Epithelial cell of esophagus (primary cell): ENCODE data around the gene LYSMD4.

Source experiments
- DNase-seq: peaks from one replicate; pipeline ENCODE4 v3.0.0; 2010; ENCODE audit warnings: low read depth
- H3K4me3 ChIP-seq: 2 replicates; pipeline ENCODE4 v1.5.1; 2011; ENCODE audit warnings: mild to moderate bottlenecking, low read length, control low read depth
- TF ChIP-seq, protein P1 (sequence below): IDR thresholded peaks from 2 replicates; pipeline ENCODE4 v1.5.1; 2011; ENCODE audit warnings: low read depth, mild to moderate bottlenecking, low read length, control low read depth, inconsistent platforms; ENCODE audit not compliant: insufficient read depth; ENCODE audit errors: missing control alignments

The LYSMD4 gene

DNA sequence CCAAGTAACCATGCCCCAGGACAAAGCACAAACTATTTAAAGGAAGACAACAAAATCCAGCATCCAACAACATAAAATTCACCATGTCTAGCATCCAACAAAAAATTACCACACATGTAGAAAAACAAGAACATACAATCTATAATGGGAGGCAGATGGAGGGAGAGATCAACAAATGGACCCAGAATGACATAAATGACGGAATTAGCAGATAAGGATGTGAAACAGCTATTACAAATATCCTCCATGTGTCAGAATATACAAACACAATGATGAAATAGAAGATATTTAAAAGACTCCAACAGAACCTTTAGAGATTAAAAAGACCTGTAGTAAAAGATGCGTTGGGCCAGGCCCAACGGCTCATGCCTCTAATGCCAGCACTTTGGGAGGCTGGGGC lies 10.8 kb downstream of the LYSMD4 start:
- no peak overlapping the region for H3K4me3 ChIP-seq
- DNase-seq, result no peak
- TF ChIP-seq, protein P1, sequence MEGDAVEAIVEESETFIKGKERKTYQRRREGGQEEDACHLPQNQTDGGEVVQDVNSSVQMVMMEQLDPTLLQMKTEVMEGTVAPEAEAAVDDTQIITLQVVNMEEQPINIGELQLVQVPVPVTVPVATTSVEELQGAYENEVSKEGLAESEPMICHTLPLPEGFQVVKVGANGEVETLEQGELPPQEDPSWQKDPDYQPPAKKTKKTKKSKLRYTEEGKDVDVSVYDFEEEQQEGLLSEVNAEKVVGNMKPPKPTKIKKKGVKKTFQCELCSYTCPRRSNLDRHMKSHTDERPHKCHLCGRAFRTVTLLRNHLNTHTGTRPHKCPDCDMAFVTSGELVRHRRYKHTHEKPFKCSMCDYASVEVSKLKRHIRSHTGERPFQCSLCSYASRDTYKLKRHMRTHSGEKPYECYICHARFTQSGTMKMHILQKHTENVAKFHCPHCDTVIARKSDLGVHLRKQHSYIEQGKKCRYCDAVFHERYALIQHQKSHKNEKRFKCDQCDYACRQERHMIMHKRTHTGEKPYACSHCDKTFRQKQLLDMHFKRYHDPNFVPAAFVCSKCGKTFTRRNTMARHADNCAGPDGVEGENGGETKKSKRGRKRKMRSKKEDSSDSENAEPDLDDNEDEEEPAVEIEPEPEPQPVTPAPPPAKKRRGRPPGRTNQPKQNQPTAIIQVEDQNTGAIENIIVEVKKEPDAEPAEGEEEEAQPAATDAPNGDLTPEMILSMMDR, result no peak

DNA sequence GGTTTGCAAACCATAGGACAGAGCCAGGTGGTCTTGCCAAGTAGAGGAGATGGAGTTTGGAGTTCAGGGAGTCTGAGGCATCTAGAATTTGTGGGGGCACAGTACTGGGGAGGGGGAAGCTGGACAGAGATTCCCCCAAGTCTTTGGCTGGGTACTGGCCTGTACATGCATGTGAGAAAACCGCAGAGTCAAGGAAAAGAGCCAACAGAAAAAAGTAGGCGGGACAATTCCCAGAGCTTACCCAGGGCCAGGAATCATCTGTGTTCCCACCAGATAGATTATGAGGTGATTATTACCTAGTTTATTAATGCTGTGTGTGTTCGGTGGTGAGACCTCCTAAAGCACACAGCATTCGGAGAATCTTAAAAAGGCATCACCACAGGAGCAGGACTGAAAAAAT lies 11.3 kb downstream of the LYSMD4 start:
- TF ChIP-seq, protein P1, result no peak

DNA sequence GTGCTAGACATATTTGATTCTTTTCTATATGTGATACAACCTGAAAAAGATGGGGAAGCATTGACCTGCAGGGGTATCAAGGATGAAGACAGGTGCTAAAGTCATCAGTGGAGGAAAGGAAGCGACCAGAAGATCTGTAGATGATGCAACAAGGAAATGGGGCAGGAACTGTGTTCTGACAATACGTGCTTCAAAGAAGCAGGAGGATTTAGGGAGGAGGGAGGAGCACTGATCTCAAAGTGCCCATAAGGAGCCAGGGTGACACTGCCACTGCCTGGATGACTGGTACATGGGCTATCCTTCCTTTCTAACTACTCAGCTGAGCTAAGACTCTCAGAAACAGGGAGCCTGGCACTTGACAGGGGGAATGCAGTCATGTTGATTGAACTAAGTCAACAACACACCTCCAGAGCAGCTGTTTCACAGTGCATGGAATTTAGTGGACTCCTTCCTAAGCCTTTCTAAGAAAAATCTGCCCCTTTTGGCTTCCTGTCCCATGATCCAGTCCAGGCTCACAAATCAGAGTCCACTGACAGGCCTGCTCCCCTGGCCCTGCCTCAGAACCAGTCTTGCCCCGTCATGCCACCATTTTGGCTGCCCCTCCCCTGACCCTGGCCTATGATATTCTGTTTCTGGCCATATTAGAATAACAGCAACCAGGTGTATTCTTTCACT lies 12.0 kb downstream of the LYSMD4 start:
- no peak overlapping the region for H3K4me3 ChIP-seq
- no peak for DNase-seq

More for the DNA sequence above, 11.3 kb downstream of the LYSMD4 start:
- DNase-seq, result no peak
- H3K4me3 ChIP-seq, result no peak overlapping the region

DNA sequence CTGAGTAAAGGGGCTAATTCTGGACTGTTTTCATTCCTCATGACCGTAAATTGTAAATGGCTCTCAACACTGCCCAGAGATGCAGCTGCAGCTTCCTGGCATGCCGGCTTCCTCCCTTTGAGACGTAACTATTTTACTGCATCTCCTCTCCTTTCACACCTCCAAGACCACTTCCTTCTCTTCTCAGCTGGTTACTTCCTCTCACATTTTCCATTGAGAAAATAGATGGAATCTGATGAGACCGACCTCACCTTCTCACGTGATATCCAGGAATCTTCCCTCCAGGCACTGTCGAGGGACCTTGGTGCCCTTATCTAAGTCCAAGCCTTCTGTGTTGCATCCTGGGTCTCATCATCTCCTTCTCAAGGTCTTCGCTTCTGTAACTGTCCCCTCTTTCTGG lies 12.7 kb downstream of the LYSMD4 start:
- TF ChIP-seq, protein P1, result no peak
- no peak overlapping the region for H3K4me3 ChIP-seq
- no peak for DNase-seq

More for the DNA sequence above, 12.0 kb downstream of the LYSMD4 start:
- TF ChIP-seq, protein P1, result no peak

DNA sequence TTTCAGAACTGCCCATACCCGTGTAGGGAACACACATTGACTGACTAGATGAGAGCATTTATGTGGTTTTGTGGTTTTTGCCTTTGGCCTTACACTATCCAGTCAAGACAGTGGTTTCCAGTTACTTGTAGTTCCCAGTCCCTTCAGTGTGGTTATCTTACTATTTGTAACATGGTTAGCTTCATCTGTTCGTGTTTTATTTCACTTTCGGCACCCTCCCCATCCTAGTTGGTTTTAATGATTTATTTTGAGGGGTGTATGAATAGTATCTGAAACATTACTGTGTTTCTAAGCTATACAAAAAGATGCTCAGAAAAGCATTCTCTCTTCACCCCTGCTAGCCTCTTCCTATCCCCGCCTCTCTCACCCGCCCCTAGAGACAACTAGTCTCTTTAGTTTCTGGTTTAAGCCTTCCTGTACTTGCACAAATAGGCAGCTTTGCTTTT lies 14.1 kb downstream of the LYSMD4 start:
- TF ChIP-seq, protein P1, result no peak
- no peak for DNase-seq
- H3K4me3 ChIP-seq, result no peak overlapping the region

DNA sequence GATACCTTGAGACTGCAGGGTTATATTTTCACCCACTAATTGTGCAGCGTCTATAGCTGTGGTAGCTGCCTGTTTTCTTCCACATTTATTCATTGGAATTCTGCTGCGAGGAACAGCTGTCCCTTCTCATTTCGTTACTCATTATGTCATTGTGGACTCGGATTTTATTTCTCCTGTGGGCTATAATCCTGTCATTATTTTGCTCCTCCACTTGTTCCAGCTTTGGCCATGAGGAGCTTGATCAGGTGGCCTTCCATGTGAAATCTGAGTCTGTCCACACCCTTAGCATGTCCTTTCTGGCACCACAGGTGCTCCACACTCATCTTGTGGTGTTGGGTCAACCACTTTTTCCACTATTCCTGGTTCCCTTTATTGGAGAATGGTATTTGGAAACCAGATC lies 14.8 kb downstream of the LYSMD4 start:
- no peak for DNase-seq
- H3K4me3 ChIP-seq, result no peak overlapping the region
- TF ChIP-seq, protein P1, result no peak
